ENCODE measurements around the gene TMEM107. TPM values are rescaled to one million over a fixed set of nuclear protein-coding genes. Genes with fewer than 3 reads are reported as not detected.
A peak's percentile ranks its signal among the peaks of the same experiment; 100 is the strongest.

Gene TMEM107
- total and polyA plus RNA-seq, 10 of the 15 experiments (the other 5 are each of a cell fraction or from before 2014, with no cell fraction given): 7.9 to 38.7 (median 22.9) TPM

DNA sequence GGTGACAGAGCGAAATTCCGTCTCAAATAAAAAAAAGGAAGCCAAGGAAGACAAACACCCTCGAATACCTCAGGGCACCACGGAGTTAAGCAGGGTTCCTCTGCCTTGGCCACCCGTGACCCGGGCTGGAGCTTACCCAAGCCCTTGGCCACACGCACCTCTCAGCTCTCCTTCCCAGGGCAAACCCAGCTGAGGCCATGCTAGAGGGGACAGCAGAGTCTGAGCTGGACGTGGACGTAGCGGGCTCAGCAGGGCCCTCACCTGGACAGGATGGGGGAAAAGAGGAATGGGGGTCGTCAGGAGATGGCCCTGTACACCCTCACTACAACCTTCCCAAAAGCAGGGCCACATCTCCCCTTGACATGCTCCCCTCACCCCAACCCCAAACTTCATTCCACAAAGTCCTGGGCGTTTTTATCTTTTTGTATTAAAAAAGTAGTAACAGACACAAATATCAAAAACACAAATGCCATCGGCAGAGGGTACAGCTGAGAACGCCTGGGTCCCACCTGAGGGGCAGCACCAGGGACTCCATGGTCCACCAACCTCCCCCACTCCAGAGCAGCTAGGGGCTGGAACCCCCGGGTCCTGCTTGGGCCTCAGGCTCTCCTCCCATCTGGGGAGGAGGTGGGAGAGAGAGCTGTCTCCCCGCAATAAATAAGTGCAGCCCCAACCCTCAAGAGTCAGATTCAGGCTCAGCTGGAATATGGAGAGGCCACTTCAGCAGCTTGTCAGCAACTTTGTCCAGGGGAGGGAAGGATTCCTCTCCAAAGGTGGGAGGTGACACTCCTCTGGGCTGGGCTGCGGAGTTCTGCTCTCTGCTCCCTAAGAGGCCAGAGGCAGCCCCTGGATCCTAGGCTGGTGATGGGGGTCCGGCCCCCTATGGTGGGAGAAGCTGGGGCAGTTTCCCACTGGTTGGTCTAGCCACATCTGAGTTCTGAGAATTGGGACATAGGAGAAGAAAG, 35.8 kb downstream of the TMEM107 start:
- Histone ChIP-seq H3K27ac (ENCODE audit: control insufficient read depth, insufficient read depth) (no peak overlapping the region), H3K79me2 (ENCODE audit: control insufficient read depth, insufficient read depth, low read length) (no peaks in the 10 kb centered on the region), H3K27me3 (replicated peaks in 1 of 2; ENCODE audit: control insufficient read depth in 2 of 2, insufficient read depth in 2 of 2, low read length in 1 of 2) (no peaks in the 10 kb centered on the region), H4K20me1 (ENCODE audit: control insufficient read depth, insufficient read depth) (no peaks in the 10 kb centered on the region), H3K4me2 (ENCODE audit: control insufficient read depth, insufficient read depth) (no peak overlapping the region), H3K9ac (ENCODE audit: control insufficient read depth, insufficient read depth, low read length) (no peak overlapping the region), H2AFZ (ENCODE audit: control insufficient read depth, low read depth, low read length) (no peak overlapping the region), H3K4me1 (ENCODE audit: control insufficient read depth, insufficient read depth, low read length) (peaks cover 7% of the 10 kb centered on the region), H3K9me3 (replicated peaks; ENCODE audit: control insufficient read depth, insufficient read depth, low read length) (no peaks in the 10 kb centered on the region), H3K4me3 (no peak overlapping the region), H3K36me3 (ENCODE audit: control insufficient read depth in 2 of 2, insufficient read depth in 2 of 2, low read length in 1 of 2) (peaks cover 3 to 15% of the 10 kb centered on the region in 2 experiments)
- FAIRE-seq (no peak), ATAC-seq (no peak), DNase-seq (ENCODE audit: low read depth, low spot score) (no peak)
- TSS peak; percentile 56 for BruUV-seq (replicated peaks)
- 87% methylated on average over 18 of the region's 18 CpGs for whole genome bisulfite sequencing (ENCODE audit: insufficient coverage, insufficient replicate concordance, low lambda C conversion rate, missing lambda C conversion rate)
- intact Hi-C loops (cut with micrococcal nuclease; ENCODE audit: unreplicated experiment): no loop called here
- no peak for TF ChIP-seq ZNF24 (IDR thresholded peaks at IDR 0.05)
- no peak for TF ChIP-seq DPF2 (IDR thresholded peaks at IDR 0.05)
- no peak for TF ChIP-seq FOS (IDR thresholded peaks at IDR 0.05; ENCODE audit: borderline replicate concordance, extremely low read depth, insufficient read length)
- TF ChIP-seq RUNX3 (IDR thresholded peaks at IDR 0.05; ENCODE audit: low read length): no peak
- TF ChIP-seq NR2C1 (IDR thresholded peaks at IDR 0.05): no peak
- TF ChIP-seq NR2F1 (conservative IDR thresholded peaks at IDR 0.05): no peak
- peak; percentile 52 for TF ChIP-seq POLR2AphosphoS5 (IDR thresholded peaks at IDR 0.05; ENCODE audit: low read length)
- CTCF ChIA-PET: interaction anchor here (1.1 to 5.4 kb wide), 8 partner anchors 10 to 160 kb away, joined by 3 to 40 read pairs (median 20); partner anchors contain the start of genes ALOXE3 and PER1
- RAD21 ChIA-PET (ENCODE audit: unreplicated experiment): interaction anchor here (1.0 to 4.0 kb wide), 5 partner anchors 11 to 112 kb away, joined by 3 to 33 read pairs (median 4); no protein-coding TSS in a partner anchor
- SMC1A ChIA-PET (ENCODE audit: uncharacterized antibody, unreplicated experiment): interaction anchor here (0.9 to 4.4 kb wide), 6 partner anchors 10 to 81 kb away, joined by 3 to 42 read pairs (median 14); partner anchors contain the start of gene HES7
- in situ Hi-C loops (cut with MboI): no loop called here
- POLR2A ChIA-PET: interaction anchor here (1.6 to 5.0 kb wide), 4 partner anchors 9 to 21 kb away, joined by 6 to 37 read pairs (median 17); partner anchors contain the start of genes ALOXE3 and PER1
